MV-4-11 (cell line): ENCODE measurements around the gene AUP1.
"Not testable (repeated sequence)": the region's sequence is repeated elsewhere in the genome, so short reads cannot be mapped to it uniquely, and the experiment has no call there.

Experiments
- DNase-seq: peaks from one replicate; lab custom pipeline; 2025; lab: John Stamatoyannopoulos, UW

Gene AUP1

GRCh38 chr2:74498500-74499266 lies 30.8 kb downstream of the AUP1 start:
- DNase-seq: peak; percentile 54

- DNase-seq: no peak
These were observed 31.6 kb downstream of the AUP1 start for GRCh38 chr2:74497777-74498499.

- no peak for DNase-seq
These were observed 32.3 kb downstream of the AUP1 start for GRCh38 chr2:74496997-74497776.

GRCh38 chr2:74495440-74495839 lies 34.1 kb downstream of the AUP1 start:
- no peak for DNase-seq

GRCh38 chr2:74493546-74493945 lies 36.0 kb downstream of the AUP1 start:
- DNase-seq: no peak

- no peak for DNase-seq
These were observed 37.6 kb downstream of the AUP1 start for GRCh38 chr2:74491648-74492544.

GRCh38 chr2:74489906-74490305 lies 39.6 kb downstream of the AUP1 start:
- DNase-seq: no peak

GRCh38 chr2:74488643-74489481 lies 40.6 kb downstream of the AUP1 start:
- DNase-seq: no peak

GRCh38 chr2:74486141-74486540 lies 43.4 kb downstream of the AUP1 start:
- no peak for DNase-seq

- DNase-seq: not testable (repeated sequence)
These were observed 45.8 kb downstream of the AUP1 start for GRCh38 chr2:74483675-74484164.

- peak; percentile 93 for DNase-seq
These were observed 46.5 kb downstream of the AUP1 start, which contains the start of the genes CCDC142 and TTC31 for GRCh38 chr2:74482801-74483674. Gene CCDC142, minus strand, starts transcription at chr2:74482998. Its CDS starts 161 bp downstream, at chr2:74482837. Gene TTC31, plus strand, starts transcription at chr2:74483081. Its CDS starts 15 bp downstream, at chr2:74483096.

GRCh38 chr2:74481961-74482800 lies 47.3 kb downstream of the AUP1 start:
- DNase-seq: peak; percentile 47

GRCh38 chr2:74481431-74481830 lies 48.1 kb downstream of the AUP1 start:
- no peak for DNase-seq
